Measurements from ENCODE around the gene PTGES2. TPM values are rescaled to one million over a fixed set of nuclear protein-coding genes. Genes with fewer than 3 reads are reported as not detected.

Gene PTGES2
- total RNA-seq, 4 donors from 2014 or later: 24.5 to 40.3 (median 25.8) TPM

GRCh38 chr9:128099932-128100491, 27.5 kb downstream of the PTGES2 start:
- no peak for TF ChIP-seq CTCF (IDR thresholded peaks at IDR 0.05; ENCODE audit: low read depth)

GRCh38 chr9:128099231-128099931, 28.1 kb downstream of the PTGES2 start:
- no peak for TF ChIP-seq CTCF (IDR thresholded peaks at IDR 0.05; ENCODE audit: low read depth)

- no peak for TF ChIP-seq CTCF (IDR thresholded peaks at IDR 0.05; ENCODE audit: low read depth)
Observed at GRCh38 chr9:128098297-128099230, 29.0 kb downstream of the PTGES2 start.

- TF ChIP-seq CTCF (IDR thresholded peaks at IDR 0.05; ENCODE audit: low read depth): no peak
Observed at GRCh38 chr9:128097543-128098296, 29.8 kb downstream of the PTGES2 start.

- no peak for TF ChIP-seq CTCF (IDR thresholded peaks at IDR 0.05; ENCODE audit: low read depth)
Observed at GRCh38 chr9:128096616-128097536, 30.7 kb downstream of the PTGES2 start.

GRCh38 chr9:128094950-128095544, 32.5 kb downstream of the PTGES2 start:
- TF ChIP-seq CTCF (IDR thresholded peaks at IDR 0.05; ENCODE audit: low read depth): no peak

Data from subcutaneous adipose tissue (tissue), 4 donors.